NCI-H345 (cell line): ENCODE measurements around the gene TSACC.
"Not testable (repeated sequence)": the region's sequence is repeated elsewhere in the genome, so short reads cannot be mapped to it uniquely, and the experiment has no call there.

ENCODE experiments used
- DNase-seq: peaks from one replicate; lab custom pipeline; 2025; lab: John Stamatoyannopoulos, UW

Gene TSACC

GRCh38 chr1:156346636-156347035 is 8.3 kb downstream of the TSACC start:
- DNase-seq: no peak

- DNase-seq: no peak
These were observed 9.0 kb downstream of the TSACC start for GRCh38 chr1:156347331-156347730.

GRCh38 chr1:156352481-156352880 is 14.2 kb downstream of the TSACC start:
- DNase-seq: not testable (repeated sequence)

- no peak for DNase-seq
These were observed 18.0 kb downstream of the TSACC start for GRCh38 chr1:156356262-156356874.

- peak; percentile 100 for DNase-seq
These were observed 18.7 kb downstream of the TSACC start for GRCh38 chr1:156356875-156357534.

- DNase-seq: no peak
These were observed 19.7 kb downstream of the TSACC start for GRCh38 chr1:156357977-156358376.

- DNase-seq: no peak
These were observed 20.3 kb downstream of the TSACC start for GRCh38 chr1:156358641-156359040.

- no peak for DNase-seq
These were observed 20.9 kb downstream of the TSACC start for GRCh38 chr1:156359249-156359648.

GRCh38 chr1:156359973-156360372 is 21.6 kb downstream of the TSACC start:
- no peak for DNase-seq

- DNase-seq: no peak
These were observed 22.2 kb downstream of the TSACC start for GRCh38 chr1:156360534-156360933.

GRCh38 chr1:156365754-156366153 is 27.4 kb downstream of the TSACC start:
- no peak for DNase-seq

- DNase-seq: no peak
These were observed 28.2 kb downstream of the TSACC start for GRCh38 chr1:156366378-156367166.

- DNase-seq: no peak
These were observed 29.2 kb downstream of the TSACC start for GRCh38 chr1:156367383-156368156.

- DNase-seq: no peak
These were observed 29.9 kb downstream of the TSACC start for GRCh38 chr1:156368157-156368658.

- no peak for DNase-seq
These were observed 30.8 kb downstream of the TSACC start, which contains the start of gene RHBG for GRCh38 chr1:156368889-156369684. Gene RHBG (plus strand): TSS chr1:156369211. CDS start chr1:156369250, 39 bp downstream.

- DNase-seq: not testable (repeated sequence)
These were observed 31.5 kb downstream of the TSACC start for GRCh38 chr1:156369685-156370286.

GRCh38 chr1:156371553-156372264 is 33.4 kb downstream of the TSACC start:
- no peak for DNase-seq

GRCh38 chr1:156372265-156372586 is 33.9 kb downstream of the TSACC start:
- DNase-seq: no peak

- DNase-seq: no peak
These were observed 34.5 kb downstream of the TSACC start for GRCh38 chr1:156372876-156373275.

GRCh38 chr1:156373546-156373945 is 35.2 kb downstream of the TSACC start:
- DNase-seq: no peak
